Measurements from ENCODE around the gene DPP10.

- TF ChIP-seq POLR2AphosphoS5 (IDR thresholded peaks at IDR 0.05) = no peak
- TF ChIP-seq CTCF (IDR thresholded peaks at IDR 0.05) = no peak
These were observed 850.3 kb downstream of the DPP10 start for GRCh38 chr2:115292742-115293141.
